MV-4-11 (cell line): Measurements from ENCODE around the gene ZXDC.

Experiments used
- DNase-seq: peaks from one replicate; lab custom pipeline; 2025; lab: John Stamatoyannopoulos, UW

The ZXDC gene

DNA sequence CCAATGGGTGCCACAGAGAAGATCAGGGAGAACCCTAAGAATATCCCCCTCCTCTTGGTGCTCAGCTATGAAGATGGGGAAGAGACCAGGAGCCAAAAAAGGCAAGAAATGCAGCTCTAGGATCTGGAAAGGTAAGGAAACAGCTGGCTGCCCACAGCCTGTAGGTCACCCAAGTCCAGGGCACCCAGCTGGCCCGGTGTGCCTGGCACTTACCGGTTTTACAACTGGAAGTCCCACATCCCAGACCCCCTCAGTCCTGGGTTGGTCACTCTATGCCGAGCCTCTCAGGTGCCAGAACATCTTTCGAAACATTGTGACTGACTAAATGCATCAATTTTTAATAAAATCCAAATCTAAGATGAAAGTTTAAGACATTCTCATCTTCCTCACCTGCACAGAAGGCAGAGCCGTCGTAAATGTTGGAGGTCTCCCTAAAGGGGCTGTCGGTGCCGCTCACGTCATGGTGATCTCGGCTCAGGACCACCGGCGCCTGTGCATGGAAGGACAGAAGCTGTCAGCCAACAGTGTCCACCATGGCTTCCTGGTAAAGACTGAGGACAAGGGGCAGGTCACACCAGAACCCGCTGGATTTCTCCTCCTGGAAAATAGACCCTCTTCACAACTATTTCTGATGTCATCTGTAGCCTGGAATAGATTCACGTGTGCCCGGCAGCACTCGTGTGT lies 13.3 kb upstream of the ZXDC start:
- DNase-seq = no peak

DNA sequence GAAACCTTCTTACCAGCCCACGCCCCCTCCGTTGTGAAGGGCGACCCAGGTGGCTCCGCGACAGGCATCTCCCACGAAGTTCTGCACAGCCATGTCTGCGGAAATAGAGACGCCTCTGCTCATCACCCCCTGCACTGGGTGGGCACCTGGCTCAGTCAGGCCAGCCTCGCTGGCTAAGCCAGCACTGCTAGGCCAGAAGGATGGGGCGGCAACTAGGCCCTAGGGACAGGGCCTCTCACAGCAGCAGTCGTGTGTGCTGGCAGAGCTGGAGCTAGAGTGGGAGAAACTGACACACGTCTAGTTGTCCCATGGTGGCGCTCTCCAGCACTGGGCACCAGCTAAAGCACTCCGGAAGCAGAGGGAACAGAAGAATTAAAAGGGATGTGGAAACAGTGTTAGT lies 12.5 kb upstream of the ZXDC start:
- DNase-seq = peak; percentile 35

DNA sequence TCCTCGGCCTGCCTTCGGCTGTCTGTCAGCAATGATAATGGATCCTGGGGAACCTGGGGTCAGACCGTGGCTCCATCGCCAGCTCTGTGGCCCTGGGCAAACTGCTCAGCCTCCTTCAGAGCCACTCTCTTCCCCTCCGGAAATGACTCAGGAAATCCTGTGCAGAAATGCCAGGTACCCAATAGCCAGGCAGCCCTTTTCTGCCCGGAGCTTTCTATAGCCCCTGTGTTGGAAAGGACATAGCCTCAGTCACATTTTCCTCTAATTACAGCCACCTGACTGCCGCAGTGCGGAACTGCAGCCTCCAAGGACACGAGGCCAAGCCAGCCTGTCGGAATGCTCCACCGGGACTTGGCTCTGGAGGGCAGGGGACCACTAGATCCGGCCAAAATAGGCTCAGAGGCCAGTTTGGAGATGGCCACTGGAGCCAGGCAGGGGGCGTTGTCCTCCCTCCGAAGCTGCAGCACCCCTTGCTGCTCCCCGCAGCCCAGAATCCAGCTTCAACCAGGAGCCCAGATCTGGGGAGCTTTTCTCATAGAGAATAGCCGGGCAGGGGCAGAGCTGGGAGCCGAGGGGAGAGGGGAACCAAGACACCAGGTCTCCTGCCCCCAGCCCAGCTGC lies 11.6 kb upstream of the ZXDC start:
- peak; percentile 37 for DNase-seq

DNA sequence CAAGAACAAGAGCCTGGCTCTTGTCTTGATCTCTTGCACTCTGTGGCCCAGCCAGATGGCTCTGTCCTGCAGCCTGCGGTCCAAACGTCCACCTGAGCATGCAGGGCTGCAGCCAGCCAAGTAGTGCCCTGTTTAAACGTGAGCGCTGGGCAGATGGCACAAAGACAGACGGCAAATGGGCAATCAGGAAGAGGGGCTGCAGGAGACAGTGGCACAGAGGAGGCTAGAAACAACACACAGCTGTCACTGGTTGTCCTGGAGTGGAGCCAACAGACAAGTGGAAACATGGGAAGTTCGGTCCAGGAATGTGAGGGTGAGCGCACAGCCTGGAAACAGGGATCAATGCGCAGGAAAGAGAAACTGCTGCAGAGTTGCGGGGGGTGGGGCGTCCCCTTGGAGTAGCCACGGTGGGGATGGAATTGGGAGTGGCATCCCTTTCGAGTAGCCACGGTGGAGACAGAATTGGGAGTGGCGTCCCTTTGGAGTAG lies 10.7 kb upstream of the ZXDC start:
- no peak for DNase-seq

DNA sequence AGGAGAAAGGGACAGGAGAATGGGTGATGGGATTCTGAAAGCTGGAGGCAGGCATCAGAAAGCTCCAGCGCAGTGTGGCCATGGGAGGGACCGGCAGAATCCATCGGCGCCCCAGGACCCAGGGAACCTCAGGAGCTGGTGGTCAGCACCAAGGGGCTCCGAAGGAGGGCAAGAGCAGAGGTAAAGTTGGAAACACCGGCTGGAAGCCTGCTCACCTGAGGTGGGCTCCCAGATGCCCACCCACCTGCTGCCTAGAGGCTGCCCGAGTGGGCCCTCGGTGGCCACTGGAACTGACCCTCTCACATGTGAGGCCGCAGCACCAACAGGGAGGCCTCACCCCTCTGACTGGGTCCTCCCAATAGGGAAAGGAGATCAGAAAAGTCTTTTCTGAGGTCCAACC lies 10.3 kb upstream of the ZXDC start:
- no peak for DNase-seq

DNA sequence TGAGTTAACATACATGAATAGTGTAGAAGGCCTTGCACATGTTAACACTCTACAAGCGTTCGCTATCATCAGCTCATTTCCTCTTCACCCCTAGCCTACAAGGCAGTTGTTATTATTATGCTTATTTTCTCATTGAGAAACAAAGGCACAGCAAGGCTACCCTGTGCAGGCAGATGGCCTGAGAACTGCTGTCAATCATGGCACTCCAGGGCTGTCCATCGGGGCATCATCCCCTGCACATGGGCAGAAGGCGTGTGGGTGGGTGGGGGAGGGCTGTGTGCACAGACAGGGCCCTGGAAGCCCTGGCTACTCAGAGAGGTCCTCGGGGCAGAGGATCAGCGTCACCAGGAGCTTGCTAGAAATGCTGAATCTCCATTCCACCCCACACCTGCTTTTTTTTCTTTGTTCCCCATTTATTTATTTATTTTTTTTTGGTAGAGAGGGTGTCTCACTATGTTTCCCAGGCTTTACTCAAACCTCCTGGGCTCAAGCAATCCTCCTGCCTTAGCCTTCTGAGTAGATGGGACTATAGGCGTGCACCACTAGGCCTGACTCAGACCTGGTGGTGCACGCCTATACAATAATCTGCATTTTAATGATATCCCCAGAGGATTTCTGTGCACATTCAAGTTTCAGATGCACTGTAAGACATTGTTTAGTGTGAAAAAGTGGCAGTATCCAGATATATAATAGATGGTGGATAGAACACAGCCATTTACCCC lies 9.6 kb upstream of the ZXDC start:
- no peak for DNase-seq

DNA sequence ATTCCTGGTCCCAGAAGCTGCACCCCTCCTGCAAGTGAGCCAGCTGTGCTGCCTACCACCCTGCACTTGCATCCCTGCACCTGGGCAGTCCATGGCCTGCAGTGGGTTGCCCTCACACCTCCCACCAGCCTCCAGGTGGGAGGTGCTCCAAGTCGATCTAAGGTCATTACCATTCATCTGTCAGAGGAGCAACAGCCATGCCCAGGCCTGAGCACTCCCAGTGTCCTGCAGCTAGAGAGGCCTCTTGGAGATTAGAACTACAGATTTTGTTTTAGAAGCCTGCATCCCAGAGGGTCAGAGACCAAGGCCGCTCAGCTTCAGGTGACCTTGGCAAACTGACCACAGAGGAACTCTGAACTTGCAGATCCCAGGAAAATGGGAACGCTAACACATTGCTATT lies 9.0 kb upstream of the ZXDC start:
- no peak for DNase-seq

DNA sequence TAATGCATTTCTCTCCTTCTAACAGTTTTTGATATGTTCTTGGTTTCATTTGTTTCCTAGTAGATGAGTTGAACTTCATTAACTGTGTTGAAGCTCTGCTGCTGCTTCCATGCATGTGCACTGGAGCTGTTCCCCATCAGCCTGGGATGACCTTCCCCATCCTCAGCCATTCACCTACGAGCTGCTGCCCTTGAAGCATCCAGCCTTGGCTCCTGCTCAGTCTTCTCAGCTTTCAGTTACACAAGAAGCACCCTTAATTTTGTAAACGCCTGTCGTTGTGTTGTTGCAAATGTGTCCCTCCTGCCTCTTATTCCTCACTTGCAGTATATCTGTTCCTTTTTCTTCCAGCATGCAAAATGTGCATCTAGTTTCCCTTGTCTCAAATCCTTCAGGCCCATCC lies 8.5 kb upstream of the ZXDC start:
- DNase-seq = no peak

DNA sequence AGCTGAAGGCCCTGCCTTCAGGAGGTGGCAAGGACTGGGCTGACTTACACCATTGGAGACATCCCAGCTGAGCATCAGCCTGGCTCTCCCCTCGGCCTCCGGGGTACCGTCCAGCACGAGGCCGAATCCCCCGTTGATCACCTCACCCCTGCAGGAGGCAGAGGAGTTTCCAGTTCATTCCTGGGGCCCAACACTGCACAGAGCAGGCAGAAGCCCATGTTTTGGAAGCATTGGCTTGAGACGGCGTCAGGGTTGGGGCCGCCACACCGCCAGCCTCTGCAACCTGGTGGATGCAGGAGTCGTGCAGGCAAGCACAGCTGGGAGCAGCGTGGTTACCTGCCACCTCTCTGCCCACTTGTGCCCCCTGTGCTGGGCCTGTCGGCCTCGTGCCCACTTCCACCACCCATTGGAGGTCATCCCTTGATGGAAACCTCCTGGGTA lies 7.7 kb upstream of the ZXDC start:
- DNase-seq = no peak

DNA sequence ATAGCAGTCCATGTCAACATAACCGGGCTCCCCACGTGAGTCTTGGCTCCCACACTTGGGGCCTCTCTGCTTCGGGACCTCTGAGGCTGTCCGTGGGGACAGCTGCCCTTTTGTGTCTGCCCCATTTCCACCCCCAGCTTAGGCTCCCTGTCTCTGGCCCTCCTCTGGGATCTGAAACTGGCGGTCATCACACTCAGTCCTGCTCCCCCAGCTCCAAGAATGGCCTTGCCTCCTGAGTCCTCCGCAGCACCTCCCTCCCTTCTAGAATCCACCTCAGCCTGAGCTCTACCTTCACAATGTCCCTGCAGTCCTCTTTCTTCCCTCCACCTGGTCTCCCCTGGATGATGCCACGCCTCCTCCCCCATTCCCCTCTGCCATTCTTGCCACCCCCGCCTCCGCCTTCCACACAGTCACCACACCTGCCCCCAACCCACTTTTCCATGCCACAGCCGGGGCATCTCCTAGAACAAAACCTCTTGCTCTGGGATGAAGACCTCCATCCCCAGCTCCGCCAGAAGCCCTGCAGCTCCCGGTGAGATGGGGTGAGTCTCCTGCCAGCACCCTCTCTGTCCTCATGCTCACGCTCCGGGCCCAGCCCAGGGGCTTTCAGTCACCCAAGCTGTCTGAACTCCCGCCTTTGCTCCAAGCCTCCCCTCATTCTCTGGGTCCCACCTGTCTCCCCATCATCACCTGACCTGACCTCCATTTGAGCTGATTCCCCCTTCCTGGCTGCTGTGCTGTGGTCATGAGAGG lies 7.0 kb upstream of the ZXDC start:
- DNase-seq = no peak

DNA sequence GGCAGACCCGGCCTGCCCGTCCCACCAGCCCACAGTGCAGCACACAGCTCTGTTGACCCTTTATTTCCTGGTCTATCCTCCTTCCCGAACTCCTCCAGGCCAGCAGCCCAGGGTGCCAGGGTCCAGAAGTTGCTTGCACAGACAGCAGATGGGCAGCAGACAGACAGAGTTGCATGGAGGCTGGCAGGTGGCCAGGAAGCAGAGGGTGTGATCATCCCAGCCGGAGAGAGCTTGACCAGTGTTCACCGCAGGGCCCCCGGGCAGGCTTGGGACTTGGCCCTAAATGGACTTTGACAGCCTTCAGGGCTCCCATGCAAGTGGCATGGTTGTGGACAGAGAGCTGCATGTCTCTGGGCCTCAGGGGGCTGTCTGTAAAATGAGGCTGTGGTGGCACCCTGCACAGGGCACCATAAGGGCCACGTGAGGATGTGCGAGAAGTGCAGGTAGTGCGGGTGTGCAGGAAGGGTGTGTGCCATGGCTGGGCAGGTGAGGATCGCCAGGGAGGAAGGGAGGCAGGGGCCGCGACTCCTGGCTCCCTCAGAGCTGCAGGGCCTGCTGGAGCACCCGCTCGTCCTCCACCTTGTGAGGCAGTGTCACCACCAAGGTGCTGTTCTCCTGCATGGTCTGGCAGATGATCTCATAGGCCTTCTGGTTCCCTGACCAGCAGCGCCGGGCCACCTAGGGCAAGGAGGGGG lies 6.3 kb upstream of the ZXDC start:
- DNase-seq = no peak

DNA sequence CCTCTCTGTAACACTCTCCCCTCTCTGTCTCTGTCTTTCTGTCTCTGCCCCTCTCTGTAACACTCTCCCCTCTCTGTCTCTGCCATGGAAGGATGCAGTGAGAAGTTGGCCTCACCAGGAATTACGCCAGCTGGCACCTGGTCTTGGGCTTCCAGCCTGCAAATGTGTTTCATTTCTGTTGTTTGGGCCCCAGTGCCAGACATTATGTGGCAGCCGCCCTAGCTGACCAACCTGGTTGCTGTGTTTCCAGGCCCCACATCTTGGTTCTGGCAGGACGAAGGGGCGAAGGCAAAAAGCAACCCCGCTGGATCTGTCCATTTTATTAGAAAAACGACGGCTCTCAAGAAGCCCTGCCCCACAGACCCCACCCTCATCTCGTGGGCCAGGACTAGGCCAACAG lies 5.2 kb upstream of the ZXDC start:
- no peak for DNase-seq

DNA sequence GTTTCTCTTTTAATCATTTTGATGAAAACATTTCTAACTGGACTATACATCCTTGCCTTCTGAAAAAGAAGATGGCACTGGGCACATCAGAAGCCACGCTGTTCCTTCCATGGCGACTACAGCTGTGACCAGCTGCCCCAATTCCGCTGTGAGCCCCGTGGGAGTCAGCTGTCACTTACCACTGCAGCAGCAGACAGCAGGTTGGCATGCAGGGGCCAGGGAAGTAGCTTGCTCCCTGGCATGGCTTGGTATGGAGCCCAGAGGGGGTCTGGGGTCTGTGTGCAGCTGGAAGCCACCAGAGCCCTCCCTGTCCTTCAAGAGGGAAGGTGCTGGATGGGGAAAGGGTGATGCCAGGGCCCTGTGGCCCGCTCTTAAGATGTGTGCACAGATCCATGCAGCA lies 4.5 kb upstream of the ZXDC start:
- no peak for DNase-seq

DNA sequence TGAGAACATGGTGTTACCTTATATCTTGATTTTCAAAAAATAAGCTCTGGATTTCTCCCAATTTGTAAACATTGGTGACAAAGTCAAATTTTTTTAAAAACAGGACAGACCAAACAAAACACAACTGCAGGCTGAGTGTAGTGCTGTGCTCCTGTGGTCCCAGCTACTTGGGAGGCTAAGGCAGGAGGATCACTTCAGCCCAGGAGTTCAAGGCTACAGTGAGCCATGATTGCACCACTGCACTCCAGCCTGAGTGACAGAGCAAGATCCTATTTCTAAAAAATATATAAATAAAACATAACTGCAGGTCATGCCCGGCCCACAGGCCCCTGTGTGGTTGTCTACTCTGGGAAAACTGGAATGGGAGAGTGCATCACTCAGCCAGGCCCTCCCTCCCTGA lies 4.0 kb upstream of the ZXDC start:
- DNase-seq = no peak

DNA sequence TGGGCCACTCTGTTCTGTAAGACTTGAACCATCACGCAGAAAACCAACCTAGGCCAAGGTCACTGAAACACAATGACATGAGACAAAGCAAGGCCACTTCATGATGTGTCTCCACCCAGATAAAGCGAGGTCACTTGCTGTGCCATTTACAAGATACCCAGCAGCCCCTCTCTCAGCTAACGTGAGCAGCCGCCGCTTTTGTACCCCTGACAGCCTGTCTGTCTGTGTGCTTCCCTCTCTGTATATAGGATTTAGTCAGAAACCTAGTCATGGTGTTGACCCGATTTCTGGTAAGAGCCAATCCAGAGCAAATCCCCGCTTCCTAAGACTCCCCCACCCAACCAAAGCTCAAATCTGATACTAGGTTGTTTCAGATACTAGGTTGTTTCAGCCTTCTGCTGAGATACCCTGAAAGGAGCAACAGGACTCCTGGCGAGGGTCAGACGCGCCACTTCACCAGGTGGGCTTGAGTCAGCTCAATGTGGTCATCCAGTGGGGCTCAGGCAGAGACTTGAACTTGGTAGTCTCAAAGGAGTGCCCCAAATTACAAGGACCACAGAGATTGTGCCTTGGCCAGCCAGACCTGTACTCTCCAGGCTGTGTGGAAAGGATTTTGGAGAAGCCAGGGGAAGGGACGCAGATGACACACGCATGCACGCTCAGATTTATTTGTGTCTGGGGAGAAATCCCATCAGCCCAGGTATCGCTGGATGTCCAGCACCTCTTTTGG lies 3.1 kb upstream of the ZXDC start:
- no peak for DNase-seq

DNA sequence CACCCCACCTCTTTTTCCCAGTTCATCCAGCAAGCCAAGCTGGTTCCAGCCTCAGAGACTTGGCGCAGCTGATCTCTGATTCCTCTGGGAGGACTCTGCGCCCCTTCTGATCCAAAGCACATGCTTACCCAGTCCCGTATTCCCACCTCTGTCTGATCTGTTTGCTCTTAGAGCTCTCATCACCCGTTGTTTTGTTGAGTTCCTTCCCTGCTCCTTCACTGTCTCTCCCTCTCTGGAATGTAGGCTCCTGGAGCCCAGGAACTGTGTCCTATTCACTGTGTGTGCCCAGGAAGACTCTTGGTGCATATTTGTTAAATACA lies 1.3 kb upstream of the ZXDC start:
- DNase-seq = no peak

DNA sequence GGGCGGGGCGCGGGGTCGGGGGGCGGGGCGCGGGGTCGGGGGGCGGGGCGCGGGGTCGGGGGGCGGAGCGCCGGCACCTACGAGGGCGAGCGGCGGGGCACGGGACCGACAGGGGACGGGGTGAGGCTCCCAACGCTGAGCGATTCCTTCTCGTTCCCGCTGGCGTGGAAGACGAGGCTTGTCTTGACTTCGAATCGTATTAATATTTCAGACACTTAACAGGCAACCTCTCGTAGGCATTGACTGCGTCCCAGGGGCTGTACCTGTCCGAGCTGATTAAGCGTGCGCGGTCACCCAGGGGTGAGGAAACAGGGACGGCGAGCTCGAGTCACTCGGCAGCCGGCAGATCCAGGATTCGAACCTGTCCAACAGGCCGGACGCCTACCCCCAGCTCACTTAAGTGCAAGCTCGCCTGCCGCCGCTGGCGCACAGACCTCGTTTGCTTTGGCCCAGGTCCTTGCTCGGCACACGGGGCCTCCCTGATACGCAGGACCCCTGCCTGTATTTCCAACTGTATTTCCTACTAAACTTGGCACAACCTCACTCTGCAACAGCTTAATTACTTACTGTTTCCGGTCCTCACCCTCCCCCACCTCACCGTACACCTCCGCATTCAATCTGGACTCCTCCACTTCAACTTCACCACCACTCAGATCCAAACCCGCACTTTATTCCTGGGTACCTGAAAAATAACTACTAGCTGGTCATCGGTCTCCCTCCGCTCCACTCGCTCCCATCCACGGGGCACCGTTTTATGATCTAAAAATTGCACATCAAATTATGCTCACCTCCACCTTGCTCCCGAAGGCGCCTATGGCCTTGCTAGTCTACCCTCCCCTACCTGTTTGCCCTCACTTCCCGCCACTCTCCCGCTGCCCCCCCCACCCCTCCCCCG lies 722 bp upstream of the ZXDC start:
- peak; percentile 36 for DNase-seq

DNA sequence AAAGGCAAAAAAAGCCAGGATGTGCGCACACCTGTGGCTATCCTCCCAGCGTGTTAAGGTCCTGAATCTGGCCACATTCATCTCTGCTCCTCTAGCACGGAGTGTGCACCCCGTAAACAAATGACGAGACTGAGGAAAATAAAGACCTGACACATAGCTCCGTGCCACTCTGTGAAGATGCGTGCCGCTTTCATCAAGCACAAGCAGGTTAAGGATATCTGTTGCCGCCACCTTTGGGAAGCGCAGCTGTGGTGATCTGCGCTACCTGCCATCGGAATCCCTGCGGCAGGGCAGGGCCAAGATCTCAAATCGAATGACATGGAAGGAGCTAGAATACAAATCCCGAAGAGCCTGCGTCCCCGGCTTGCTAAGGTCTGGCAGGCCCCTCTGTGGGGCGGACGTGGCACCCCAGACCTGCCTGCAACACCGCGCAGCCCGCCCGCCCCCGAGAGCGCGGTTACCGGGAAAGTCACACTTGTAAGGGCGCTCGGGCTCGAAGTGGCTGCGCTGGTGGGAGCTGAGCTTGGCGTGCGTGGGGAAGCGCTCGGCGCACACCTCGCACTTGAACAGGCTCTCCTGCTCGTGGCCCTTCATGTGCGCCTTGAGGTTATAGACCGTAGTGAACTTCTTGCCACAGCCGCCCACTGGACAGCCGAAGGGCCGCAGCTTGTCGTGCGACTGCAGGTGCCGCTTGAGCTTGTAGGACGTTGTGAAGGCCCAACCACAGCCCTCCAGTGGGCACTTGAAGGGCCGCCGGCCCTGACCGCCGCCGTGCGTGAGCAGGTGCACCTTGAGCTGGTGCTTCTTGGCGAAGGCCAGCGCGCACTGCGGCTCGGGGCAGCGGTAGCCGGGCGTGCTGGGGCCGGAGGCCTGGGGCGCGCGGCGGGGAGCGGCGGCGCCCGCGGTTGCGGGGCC lies 936 bp downstream of the ZXDC start:
- DNase-seq = peak; percentile 27
